Astrocyte of the spinal cord (primary cell): ENCODE measurements around the gene PPIL1.
A peak's percentile ranks its signal among the peaks of the same experiment; 100 is the strongest.

ENCODE experiments used
- DNase-seq: peaks from one replicate; pipeline ENCODE4 v3.0.0; 2011; ENCODE audit warnings: low read depth, low spot score
- H3K4me3 ChIP-seq: 2 replicates; pipeline ENCODE4 v1.5.1; 2011; ENCODE audit warnings: low read depth, mild to moderate bottlenecking, low read length, moderate library complexity
- CTCF ChIP-seq: IDR thresholded peaks from 2 replicates; pipeline ENCODE4 v1.5.1; 2012; ENCODE audit warnings: low read depth, mild to moderate bottlenecking, low read length, inconsistent platforms
- in situ Hi-C: cut with HindIII; loops from 2 replicates; pipeline ENCODE4 v1.10.0; 2017; ENCODE audit warnings: low sequenced_read_pairs

PPIL1 gene

GRCh38 chr6:36865835-36866234 lies 8.8 kb downstream of the PPIL1 start:
- no peak for DNase-seq
- H3K4me3 ChIP-seq: no peak overlapping the region
- in situ Hi-C loops: no loop called here
- TF ChIP-seq CTCF: no peak

GRCh38 chr6:36863670-36864540 lies 10.7 kb downstream of the PPIL1 start:
- no peak for DNase-seq
- no peak overlapping the region for H3K4me3 ChIP-seq
- in situ Hi-C loops: no loop called here
- TF ChIP-seq CTCF: no peak

GRCh38 chr6:36862848-36863382 lies 11.7 kb downstream of the PPIL1 start:
- no peak for TF ChIP-seq CTCF
- no peak overlapping the region for H3K4me3 ChIP-seq
- in situ Hi-C loops: no loop called here
- no peak for DNase-seq

- TF ChIP-seq CTCF: no peak
- no peak for DNase-seq
- H3K4me3 ChIP-seq: no peak overlapping the region
- in situ Hi-C loops: no loop called here
Observed at GRCh38 chr6:36862164-36862847, 12.3 kb downstream of the PPIL1 start.

GRCh38 chr6:36860126-36860525 lies 14.5 kb downstream of the PPIL1 start:
- no peak for TF ChIP-seq CTCF
- DNase-seq: no peak
- in situ Hi-C loops: no loop called here
- no peak overlapping the region for H3K4me3 ChIP-seq

- in situ Hi-C loops: no loop called here
- H3K4me3 ChIP-seq: no peak overlapping the region
- no peak for TF ChIP-seq CTCF
- peak; percentile 47 for DNase-seq
Observed at GRCh38 chr6:36858407-36858981, 16.1 kb downstream of the PPIL1 start.
